Activated naive CD8-positive, alpha-beta T cell (primary cell): ENCODE measurements around the gene NUPR1.
"Not testable (repeated sequence)": the region's sequence is repeated elsewhere in the genome, so short reads cannot be mapped to it uniquely, and the experiment has no call there.

ENCODE experiments used
- H3K27ac Mint-ChIP-seq: one replicate; pipeline ENCODE4 v1.8.0; 2021; ENCODE audit warnings: mixed read lengths
- H3K27me3 Mint-ChIP-seq: one replicate; pipeline ENCODE4 v1.8.0; 2021; ENCODE audit warnings: mixed read lengths
- H3K36me3 Mint-ChIP-seq: one replicate; pipeline ENCODE4 v1.8.0; 2021; ENCODE audit warnings: mixed read lengths
- H3K4me1 Mint-ChIP-seq: one replicate; pipeline ENCODE4 v1.8.0; 2021; ENCODE audit warnings: low read depth, mixed read lengths
- H3K4me3 Mint-ChIP-seq: one replicate; pipeline ENCODE4 v1.8.0; 2021; ENCODE audit warnings: mild to moderate bottlenecking, mixed read lengths
- H3K9me3 Mint-ChIP-seq: one replicate; pipeline ENCODE4 v1.8.0; 2021; ENCODE audit warnings: low read depth, mixed read lengths

Gene NUPR1

DNA sequence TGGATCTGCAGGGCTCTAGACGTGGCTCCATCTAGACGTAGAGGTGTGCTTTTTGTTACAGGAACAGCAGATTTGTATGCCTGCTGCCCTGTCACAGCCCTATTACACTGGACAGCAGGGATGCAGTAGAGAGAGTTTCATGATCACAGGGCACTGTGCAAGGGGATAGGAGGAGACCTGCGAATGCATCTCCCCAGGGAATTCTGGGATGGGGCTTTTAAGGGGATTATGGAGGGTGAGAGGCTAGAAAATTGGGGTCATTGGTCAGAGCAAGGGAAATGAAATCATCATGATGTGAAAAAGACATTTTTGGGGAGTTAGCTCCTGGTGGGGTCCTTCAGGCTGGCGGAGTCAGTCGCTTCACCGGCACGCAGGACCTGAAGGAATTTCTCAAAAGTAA lies 3.9 kb upstream of the NUPR1 start:
- H3K27me3 Mint-ChIP-seq: no peaks in the 10 kb centered on the region
- H3K27ac Mint-ChIP-seq: no peak overlapping the region
- no peaks in the 10 kb centered on the region for H3K36me3 Mint-ChIP-seq
- H3K4me3 Mint-ChIP-seq: no peak overlapping the region
- H3K9me3 Mint-ChIP-seq: no peaks in the 10 kb centered on the region
- H3K4me1 Mint-ChIP-seq: peaks cover 8% of the 10 kb centered on the region

- Mint-ChIP-seq H3K27ac (no peak overlapping the region), H3K4me1 (peaks cover 15% of the 10 kb centered on the region), H3K27me3 (no peaks in the 10 kb centered on the region)
Observed at GRCh38 chr16:28540346-28540745, 1.6 kb upstream of the NUPR1 start.

DNA sequence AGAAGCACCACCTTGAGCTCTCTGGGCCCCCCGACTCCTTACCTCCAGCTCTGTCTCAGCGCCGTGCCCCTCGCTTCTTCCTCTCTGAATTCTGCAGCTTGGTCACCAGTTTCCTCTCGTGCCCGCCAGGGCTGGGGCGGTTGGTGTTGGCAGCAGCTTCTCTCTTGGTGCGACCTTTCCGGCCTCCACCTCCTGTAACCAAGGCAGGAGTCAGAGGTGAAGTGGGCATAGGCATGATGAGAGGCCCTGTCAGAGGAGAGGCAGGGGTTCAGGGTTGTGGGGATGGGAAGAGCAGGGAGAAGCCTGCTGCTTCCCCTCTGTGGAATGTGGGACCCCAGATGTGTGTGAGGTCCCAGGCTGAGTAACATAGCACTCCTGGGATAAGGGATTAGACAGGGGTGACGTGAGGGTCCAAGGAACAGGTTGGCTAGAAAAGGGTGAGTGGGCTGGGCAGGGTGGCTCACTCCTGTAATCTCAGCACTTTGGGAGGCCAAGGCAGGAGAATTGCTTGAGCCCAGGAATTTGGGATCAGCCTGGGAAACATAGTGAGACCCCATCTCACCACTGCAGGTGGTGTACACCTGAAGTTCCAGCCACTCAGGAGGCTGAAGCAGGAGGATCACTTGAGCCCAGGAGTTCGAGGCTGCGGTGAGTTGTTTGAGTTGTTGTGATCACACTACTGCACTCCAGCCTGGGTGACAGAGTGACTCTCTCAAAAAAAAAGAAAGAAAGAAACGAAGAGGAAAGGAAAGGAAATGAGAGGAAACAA lies 626 bp downstream of the NUPR1 start:
- peaks cover 32% of the 10 kb centered on the region for H3K4me1 Mint-ChIP-seq
- no peak overlapping the region for H3K4me3 Mint-ChIP-seq
- H3K27me3 Mint-ChIP-seq: no peaks in the 10 kb centered on the region
- H3K9me3 Mint-ChIP-seq: no peaks in the 10 kb centered on the region
- H3K36me3 Mint-ChIP-seq: no peaks in the 10 kb centered on the region
- H3K27ac Mint-ChIP-seq: no peak overlapping the region

More at GRCh38 chr16:28540346-28540745, 1.6 kb upstream of the NUPR1 start:
- Mint-ChIP-seq H3K9me3 (no peaks in the 10 kb centered on the region), H3K36me3 (no peaks in the 10 kb centered on the region), H3K4me3 (no peak overlapping the region)

- Mint-ChIP-seq H3K4me3 (no peak overlapping the region), H3K9me3 (no peaks in the 10 kb centered on the region), H3K27me3 (no peaks in the 10 kb centered on the region), H3K4me1 (peaks cover 33% of the 10 kb centered on the region), H3K27ac (no peak overlapping the region), H3K36me3 (no peaks in the 10 kb centered on the region)
Observed at GRCh38 chr16:28537076-28537475, 1.7 kb downstream of the NUPR1 start.

DNA sequence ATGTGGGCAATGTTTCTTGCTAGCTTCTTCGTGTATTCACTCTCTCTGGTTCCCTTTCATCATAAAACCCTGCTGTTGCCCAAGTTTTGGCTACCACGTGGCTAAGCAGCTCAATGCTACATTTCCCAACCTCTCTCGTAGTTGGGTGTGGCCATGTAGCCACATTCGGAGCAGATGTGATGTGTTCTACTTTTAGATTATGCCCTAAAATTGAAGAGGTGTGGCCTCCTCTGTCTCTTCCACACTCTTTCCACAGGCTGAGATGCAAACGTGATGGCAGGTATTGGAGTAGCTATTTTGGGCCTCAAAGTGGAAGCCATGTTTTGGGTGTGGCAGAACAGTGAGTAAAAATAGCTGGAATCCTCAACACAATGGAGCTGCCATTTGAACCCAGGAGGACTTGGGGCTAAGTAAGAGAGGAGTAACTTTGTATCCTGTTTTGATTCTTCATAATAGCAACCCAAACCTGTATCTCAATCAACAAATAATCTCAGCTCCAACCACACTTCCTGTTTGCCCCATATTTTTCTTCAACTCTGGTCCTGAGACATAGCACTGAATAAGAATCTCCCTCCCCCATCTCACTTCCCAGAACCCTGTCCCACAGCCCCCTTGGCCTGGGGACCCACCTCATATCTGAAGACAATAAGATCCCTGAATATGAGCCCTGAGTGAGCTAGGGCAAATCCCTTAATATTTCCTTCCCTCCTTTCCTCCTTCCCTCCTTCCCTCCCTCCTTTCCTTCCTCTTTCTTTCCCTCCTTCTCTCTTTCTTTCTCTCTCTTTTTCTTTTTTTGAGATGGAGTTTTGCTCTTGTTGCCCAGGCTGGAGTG lies 4.0 kb downstream of the NUPR1 start:
- H3K27ac Mint-ChIP-seq: no peak overlapping the region
- H3K4me3 Mint-ChIP-seq: peak overlapping the region; percentile 28

DNA sequence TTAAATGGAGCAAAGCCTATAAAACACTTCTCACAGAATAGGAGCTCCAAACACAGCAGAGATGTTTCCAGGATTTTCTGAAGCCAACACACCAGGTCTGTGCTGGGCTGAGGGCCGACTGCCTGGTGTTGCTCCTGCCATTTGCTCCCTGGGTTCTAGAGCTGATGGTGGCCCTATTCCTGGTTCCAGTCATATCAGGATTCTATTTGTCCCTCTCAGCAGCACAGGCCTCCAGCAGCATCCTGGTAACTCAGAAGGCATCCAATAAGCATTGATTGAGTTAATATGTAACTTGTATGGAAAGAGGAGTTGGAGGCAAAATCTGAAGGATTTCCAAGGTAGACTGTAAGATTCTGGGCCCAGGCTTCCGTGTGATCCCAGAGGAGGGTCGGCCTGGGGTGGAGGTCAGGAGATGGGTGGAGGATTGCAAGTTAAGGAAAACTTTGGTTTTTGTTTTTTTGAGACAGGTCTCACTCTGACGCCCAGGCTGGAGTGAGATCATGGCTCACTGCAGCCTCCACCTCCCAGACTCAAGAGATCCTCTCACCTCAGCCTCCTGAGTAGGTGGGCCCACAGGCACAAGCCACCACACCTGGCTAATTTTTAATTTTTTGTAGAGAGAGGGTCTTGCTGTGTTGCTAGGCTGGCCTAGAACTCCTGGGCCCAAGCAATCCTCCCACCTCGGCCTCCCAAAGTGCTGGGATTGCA lies 5.7 kb downstream of the NUPR1 start:
- H3K27ac Mint-ChIP-seq: peak overlapping the region; percentile 46
- no peaks in the 10 kb centered on the region for H3K9me3 Mint-ChIP-seq
- peaks cover 31% of the 10 kb centered on the region for H3K4me1 Mint-ChIP-seq
- H3K4me3 Mint-ChIP-seq: no peak overlapping the region
- H3K36me3 Mint-ChIP-seq: no peaks in the 10 kb centered on the region
- no peaks in the 10 kb centered on the region for H3K27me3 Mint-ChIP-seq

More for the DNA sequence above, 4.0 kb downstream of the NUPR1 start:
- no peaks in the 10 kb centered on the region for H3K9me3 Mint-ChIP-seq
- H3K4me1 Mint-ChIP-seq: peaks cover 33% of the 10 kb centered on the region
- H3K27me3 Mint-ChIP-seq: no peaks in the 10 kb centered on the region
- H3K36me3 Mint-ChIP-seq: no peaks in the 10 kb centered on the region

DNA sequence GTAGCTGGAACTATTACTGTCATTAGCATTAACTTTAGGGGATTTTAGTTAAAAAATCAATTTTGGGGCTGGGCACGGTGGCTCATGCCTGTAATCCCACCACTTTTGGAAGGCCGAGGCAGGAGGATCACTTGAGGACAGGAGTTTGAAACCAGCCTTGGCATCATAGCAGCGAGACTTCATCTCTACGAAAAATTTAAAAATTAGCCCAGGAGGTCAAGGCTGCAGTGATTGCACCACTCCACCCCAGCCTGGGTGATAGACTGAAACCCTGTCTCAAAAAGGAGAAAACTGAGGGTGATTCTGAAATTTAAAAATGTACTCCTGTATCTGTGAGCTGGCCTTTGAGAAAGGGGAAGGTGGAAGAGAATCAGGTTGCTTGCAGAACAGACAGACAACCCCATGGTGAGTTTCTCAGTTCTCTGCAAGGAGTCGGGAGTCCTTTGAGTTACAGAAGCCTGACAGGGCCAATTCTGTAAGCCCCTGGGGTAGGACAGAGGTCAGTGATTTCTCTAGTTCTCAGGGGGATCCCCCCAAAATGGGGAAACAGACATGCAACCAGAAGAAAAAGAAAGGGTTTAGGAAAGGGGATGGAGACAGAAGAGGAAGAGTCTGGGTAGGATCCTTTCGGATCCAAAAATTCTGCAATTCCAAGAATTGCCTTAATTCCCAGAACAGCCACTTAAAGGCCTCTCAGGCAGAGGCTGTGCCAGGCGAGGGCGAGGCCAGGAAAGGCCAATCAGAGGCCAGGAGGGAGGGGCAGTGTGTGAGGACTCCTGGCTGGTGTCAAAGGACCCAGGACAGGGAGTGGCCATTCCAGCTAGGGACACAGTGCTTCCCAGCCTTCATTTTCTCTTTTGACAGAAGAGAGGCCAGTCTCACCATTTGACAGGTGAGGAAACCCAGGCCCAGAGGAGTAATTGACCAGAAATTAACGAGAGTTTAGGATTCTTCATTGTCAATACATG lies 6.7 kb downstream of the NUPR1 start:
- Mint-ChIP-seq H3K36me3 (no peaks in the 10 kb centered on the region), H3K27ac (no peak overlapping the region), H3K4me3 (no peak overlapping the region), H3K4me1 (peaks cover 27% of the 10 kb centered on the region), H3K27me3 (no peaks in the 10 kb centered on the region), H3K9me3 (no peaks in the 10 kb centered on the region)

DNA sequence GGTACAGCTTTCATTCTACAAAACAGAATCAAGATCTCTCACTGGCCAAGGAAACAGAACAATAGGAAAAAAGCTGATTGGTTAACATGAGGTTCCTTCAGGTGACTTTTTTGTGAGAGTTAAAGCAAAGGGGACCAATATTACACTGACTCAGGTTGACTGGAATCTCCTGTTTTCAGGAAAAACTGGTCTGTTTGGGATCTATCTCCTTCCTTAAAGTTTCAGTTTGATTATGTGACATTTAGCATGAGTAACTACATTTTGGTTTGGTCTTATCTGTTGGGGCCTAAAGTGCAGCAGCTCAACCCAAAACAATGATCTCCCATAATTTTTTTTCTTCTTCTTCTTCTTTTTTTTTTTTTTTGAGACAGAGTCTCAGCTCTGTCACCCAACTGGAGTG lies 9.7 kb downstream of the NUPR1 start:
- H3K36me3 Mint-ChIP-seq: no peaks in the 10 kb centered on the region
- H3K4me3 Mint-ChIP-seq: no peak overlapping the region
- H3K4me1 Mint-ChIP-seq: peaks cover 14% of the 10 kb centered on the region
- H3K27me3 Mint-ChIP-seq: no peaks in the 10 kb centered on the region
- no peaks in the 10 kb centered on the region for H3K9me3 Mint-ChIP-seq
- no peak overlapping the region for H3K27ac Mint-ChIP-seq

GRCh38 chr16:28528463-28528867 lies 10.3 kb downstream of the NUPR1 start:
- Mint-ChIP-seq H3K9me3 (no peaks in the 10 kb centered on the region), H3K4me1 (peaks cover 9% of the 10 kb centered on the region), H3K27ac (no peak overlapping the region), H3K27me3 (no peaks in the 10 kb centered on the region), H3K36me3 (no peaks in the 10 kb centered on the region), H3K4me3 (no peak overlapping the region)

- Mint-ChIP-seq H3K4me1 (peaks cover 5% of the 10 kb centered on the region), H3K36me3 (no peaks in the 10 kb centered on the region), H3K4me3 (no peak overlapping the region)
Observed at GRCh38 chr16:28527985-28528384, 10.8 kb downstream of the NUPR1 start.

DNA sequence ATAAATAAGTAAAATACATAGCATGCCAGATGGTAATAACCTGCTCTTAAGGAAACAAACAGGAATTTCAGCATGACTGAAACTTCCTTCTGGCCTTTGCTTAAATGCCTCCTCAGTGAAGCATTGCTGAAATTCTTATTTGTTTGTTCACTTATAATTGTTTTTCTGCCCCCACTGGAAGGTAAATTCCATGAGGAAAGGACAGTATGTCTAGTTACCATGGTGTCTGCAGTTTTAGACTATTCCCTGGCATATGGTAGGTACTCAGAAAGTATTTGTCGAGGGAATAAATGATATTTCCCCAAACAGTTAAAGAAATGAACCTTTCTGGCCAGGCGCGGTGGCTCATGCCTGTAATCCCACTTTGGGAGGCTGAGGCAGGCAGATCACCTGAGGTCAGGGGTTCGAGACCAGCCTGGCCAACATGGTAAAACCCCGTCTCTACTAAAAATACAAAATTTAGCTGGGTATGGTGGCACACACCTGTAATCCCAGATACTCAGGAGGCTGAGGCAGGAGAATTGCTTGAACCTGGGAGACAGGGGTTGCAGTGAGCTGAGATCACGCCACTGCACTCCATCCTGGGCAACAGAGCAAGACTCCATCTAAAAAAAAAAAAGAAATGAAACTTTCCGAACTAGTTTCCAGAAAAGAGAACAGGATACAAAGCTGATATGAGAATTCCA lies 11.5 kb downstream of the NUPR1 start:
- H3K36me3 Mint-ChIP-seq, H3K9me3 Mint-ChIP-seq, H3K4me3 Mint-ChIP-seq, H3K4me1 Mint-ChIP-seq, H3K27ac Mint-ChIP-seq, H3K27me3 Mint-ChIP-seq: not testable (repeated sequence)

More at GRCh38 chr16:28527985-28528384, 10.8 kb downstream of the NUPR1 start:
- no peak overlapping the region for H3K27ac Mint-ChIP-seq
- no peaks in the 10 kb centered on the region for H3K27me3 Mint-ChIP-seq
- H3K9me3 Mint-ChIP-seq: no peaks in the 10 kb centered on the region

DNA sequence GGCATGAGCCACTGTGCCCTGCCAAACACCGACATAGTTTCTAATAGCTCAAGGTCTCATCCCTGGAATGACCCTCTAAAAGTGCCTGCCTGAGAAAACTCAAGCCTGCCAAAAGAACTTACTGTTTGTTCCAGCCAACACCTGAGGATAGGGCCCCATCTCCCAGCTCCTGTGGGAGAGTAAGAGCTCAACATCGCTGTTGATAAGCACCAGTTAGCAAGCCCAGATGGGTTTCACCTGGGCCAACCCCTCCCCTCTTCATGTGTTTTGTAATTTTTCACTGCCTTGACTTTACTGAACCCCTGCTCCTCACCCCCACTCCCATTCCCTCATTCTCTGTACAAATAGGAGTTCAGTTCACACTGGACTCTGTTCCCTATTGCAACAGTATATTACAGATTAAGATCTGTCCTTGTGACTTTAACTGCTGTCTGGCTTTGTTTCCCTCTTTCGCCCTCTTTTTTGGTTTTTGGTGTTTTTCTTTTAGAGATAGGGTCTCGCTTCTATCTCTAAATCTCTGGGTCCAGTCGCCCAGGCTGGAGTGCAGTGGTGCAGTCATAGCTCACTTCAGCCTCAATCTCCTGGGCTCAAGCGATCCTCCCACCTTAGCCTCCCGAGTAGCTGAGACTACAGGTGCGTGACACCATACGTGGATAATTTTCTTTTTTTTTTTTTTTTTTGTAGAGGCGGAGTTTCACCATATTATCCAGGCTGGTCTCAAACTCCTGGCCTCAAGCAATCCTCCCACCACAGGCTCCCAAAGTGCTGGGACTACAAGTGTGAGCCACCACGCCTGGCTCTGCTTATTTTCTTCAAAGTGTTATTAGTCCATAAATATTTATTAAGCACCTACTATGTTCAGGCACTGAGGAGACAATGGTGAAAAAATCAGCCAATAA lies 12.3 kb downstream of the NUPR1 start:
- Mint-ChIP-seq H3K36me3 (no peaks in the 10 kb centered on the region), H3K27ac (no peak overlapping the region), H3K27me3 (no peaks in the 10 kb centered on the region), H3K4me1 (peaks cover 5% of the 10 kb centered on the region), H3K4me3 (no peak overlapping the region), H3K9me3 (no peaks in the 10 kb centered on the region)

DNA sequence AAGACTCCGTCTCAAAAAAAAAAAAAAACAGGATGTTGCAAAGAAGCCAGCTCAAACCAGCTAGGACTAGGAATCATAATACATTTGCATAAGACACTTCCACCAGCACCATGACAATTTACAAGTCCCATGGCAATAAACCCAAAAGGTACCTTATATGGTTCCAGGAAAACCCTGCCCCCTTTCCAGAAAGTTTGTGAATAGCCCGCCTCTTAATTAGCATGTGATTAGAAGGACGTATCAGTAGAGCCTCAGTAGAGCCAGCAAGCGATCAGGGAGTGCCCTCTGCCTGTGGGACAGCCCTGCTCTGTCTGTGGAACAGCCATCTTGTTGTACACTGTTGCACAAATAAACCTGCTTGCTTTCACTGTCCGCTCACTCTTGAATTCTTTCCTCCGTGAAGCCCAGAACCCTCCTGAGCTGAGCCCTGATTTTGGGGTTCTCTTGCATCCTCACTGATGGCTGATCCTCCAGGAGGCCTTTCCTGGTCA lies 14.0 kb downstream of the NUPR1 start:
- Mint-ChIP-seq H3K27ac (no peak overlapping the region), H3K27me3 (no peaks in the 10 kb centered on the region)

More for the DNA sequence above, 14.0 kb downstream of the NUPR1 start:
- H3K9me3 Mint-ChIP-seq: no peaks in the 10 kb centered on the region
- no peak overlapping the region for H3K4me3 Mint-ChIP-seq
- peaks cover 5% of the 10 kb centered on the region for H3K4me1 Mint-ChIP-seq
- H3K36me3 Mint-ChIP-seq: no peaks in the 10 kb centered on the region
